GF-D8 (cell line): ENCODE measurements around the gene TMEM171.

Source experiments
- DNase-seq: peaks from one replicate; lab custom pipeline; 2025; lab: John Stamatoyannopoulos, UW

Gene TMEM171

GRCh38 chr5:73151766-73152410 lies 31.5 kb downstream of the TMEM171 start:
- DNase-seq, result no peak

GRCh38 chr5:73152411-73153388 lies 32.3 kb downstream of the TMEM171 start:
- no peak for DNase-seq

GRCh38 chr5:73153513-73153912 lies 33.1 kb downstream of the TMEM171 start:
- no peak for DNase-seq

DNA sequence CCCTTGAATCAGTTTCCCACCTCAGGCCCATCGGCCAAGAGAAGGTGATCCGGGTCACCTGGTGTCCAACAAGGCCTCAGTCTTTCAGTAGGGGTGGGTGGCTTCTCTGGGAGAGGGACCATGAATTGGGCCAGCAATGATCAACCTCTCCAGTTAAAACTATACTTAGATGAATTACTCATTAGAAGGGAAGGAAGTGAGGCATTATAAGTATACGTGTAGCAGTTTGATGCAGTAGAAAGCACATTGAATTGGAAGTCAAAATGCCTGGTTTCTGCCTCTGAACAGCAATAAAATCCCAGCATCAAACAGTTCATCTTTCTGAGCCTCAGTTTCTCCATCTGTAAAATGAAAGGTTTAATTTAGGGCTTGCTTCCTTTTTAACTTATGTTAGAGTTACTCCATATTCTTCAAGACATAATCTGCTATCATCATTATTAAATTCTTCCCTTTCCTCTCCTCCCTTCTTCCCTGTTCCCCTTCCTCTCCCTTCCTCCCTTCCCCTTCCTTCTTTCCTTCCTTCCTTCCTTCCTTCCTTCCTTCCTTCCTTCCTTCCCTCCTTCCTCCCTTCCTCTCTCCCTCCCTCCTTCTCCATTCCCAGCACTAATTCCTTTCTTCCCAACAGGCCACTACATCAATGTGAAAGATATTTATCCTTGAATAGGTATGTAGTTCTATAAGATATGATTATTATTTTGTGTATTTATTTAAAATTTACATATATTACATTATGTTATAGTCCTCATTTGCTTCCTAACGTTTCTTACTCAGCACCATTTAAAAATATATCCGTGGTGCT lies 34.0 kb downstream of the TMEM171 start:
- no peak for DNase-seq

DNA sequence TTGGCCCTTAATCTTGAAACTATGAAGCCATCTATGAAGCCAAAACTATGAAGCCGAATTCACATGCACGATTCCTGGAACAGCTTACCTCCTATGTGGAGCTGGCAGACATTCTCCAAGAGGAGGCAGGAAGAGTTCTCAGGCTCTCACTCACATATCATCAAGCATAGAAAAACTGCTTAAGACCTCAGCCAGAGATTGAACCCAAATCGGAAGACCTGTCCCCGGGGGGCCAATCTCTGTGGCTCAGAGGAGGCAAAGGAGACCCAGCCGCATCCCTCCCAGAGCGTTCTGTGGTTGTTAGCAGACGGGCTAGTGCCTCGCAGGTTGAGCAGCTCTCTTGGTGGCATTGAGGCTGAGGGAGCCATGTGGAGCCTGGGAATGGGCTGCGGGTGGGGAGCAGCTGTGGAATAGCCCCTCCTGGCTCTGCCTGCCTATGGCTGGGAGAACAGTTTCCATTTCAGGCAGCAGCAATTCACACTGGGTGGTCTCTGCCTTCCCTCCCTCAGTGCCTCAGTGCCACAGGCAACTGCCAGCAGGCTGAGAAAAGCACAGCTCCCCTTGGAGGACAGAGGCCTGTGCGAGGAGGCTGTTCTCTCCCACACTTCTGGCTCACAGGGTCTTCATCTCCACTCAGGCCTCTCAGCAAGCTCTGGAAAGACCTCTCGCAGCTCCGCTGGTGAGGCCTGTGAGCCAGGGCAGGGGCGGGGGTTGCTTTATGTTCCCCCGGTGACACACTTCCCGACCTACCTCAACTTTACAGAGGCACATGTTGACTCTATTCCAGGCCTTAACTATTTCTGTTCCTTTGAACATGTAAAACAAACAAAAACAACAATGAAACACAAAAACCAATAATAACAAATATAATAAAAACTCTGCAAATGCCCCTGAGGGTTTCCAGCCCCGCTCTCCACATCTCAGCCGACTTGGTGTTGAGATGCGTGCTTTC lies 35.2 kb downstream of the TMEM171 start:
- DNase-seq, result no peak

DNA sequence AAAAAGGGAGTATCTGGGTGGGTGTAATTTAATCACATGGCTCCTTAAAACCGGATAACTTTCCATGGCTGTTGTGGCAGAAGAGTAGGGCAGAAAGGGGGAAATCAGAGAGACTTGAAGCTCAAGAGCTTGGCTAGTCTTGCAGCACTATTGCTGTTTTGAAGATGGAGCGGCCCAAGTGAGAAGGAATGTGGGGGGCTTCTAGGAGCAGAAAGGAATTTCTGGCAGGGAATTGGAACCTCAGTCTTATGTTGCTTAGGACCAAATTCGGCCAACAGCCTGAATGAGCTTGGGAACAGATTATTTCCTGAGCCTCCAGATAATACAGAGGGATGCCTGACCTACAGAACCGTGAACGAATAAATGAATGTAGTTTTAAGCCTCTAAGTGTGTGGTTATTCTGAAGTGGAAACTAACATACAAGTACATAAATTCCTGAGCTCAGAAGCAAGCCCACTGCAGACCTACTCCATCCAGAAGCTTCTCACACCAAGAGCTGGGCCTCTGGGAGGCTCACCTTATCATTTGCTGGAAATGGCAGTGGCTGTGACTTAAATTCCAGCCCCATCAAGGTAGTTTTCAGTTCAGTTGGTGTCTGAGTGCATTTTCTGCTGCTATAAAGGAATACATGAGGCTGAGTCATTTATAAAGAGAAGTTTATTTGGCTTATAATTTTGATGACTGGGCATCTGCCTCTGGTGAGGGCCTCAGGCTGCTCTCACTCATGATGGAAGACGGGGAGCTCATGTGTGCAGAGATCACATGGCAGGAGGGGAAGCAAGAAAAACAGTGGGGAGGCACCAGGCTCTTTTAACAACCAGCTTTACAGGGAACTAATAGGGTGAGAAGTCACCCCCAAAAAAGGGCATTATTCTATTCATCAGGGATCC lies 37.3 kb downstream of the TMEM171 start:
- DNase-seq, result no peak

- no peak for DNase-seq
Observed at GRCh38 chr5:73158313-73158712, 37.9 kb downstream of the TMEM171 start.

GRCh38 chr5:73160239-73160671 lies 39.9 kb downstream of the TMEM171 start:
- no peak for DNase-seq

GRCh38 chr5:73170522-73170921 lies 50.1 kb downstream of the TMEM171 start:
- no peak for DNase-seq

DNA sequence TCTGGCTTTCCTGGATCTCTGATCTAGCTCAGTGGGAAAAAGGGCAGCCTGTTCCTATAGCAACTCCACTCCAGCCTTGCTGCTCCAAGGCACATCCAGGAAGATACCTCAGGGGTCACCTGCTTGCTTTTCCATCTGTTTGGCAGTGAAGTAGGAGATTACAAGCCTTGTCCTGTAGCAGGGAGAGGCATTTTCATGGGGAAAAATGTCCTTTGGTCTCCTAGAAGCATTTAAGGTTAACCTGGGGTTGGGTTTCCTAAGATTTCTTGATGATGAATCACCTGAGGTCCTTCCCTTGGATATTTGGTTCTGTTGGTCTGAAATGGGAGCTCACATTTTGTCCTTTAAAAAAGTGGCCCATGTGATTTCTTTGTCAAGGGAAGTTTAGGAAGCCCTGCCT lies 51.1 kb downstream of the TMEM171 start:
- DNase-seq, result no peak

GRCh38 chr5:73172951-73173350 lies 52.6 kb downstream of the TMEM171 start, which contains the start of gene TMEM174:
TMEM174 (plus strand) TSS chr5:73173193; CDS start chr5:73173244, 51 bp downstream.
- DNase-seq, result no peak

GRCh38 chr5:73174100-73174815 lies 53.9 kb downstream of the TMEM171 start:
- no peak for DNase-seq

GRCh38 chr5:73176250-73176649 lies 55.9 kb downstream of the TMEM171 start:
- no peak for DNase-seq

DNA sequence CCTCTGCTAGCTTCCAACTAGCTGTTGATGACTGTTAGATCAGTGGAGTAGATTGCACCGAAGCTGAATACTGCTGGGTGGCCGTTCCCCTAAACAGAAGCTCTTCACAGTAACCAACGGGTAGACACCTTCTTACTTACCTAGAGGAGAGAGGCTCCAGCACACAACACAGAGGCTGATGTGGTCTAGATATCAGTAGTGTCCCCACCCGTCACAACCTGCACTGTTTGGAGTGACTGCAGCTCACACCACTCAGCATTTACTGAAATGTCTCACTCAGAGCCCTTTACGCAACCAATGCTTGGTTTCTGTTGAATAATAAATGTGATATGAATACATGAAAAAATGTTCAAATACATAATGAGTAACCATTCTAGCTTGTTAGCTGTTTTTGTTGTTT lies 57.9 kb downstream of the TMEM171 start:
- no peak for DNase-seq

DNA sequence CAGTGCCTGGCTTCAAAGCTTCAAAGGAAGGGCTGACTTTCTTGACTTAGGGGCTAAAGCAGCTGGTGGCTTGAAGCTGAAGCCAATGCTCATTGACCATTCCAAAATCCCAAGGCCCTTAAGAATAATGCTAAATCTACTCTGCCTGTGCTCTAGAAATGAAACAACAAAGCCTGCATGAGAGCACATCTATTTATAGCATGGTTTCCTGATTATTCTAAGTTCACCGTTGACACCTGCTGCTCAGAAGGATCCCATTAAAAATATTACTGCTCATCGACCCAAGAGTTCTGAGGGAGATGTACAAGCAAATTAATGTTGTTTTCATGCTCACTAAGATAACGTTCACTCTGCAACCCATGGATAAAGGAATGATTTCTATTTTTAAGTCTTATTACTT lies 59.4 kb downstream of the TMEM171 start:
- DNase-seq, result no peak

DNA sequence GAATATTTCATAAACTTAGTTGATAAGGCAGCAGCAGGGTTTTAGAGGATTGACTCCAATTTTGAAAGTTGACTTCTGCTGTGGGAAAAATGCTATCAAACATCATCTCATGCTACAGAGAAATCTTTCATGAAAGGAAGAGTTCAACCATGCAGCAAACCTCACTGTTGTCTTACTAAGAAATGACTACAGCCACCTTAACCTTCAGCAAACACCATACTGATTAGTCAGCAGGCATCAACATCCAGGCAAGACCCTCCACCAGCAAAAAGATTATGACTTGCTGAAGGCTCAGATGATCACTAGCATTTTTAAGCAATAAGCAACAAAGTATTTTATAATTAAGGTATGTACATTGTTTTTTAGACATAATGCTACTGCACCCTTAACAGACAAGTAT lies 60.2 kb downstream of the TMEM171 start:
- no peak for DNase-seq
